Measurements from ENCODE around the gene QTRT2.

DNA sequence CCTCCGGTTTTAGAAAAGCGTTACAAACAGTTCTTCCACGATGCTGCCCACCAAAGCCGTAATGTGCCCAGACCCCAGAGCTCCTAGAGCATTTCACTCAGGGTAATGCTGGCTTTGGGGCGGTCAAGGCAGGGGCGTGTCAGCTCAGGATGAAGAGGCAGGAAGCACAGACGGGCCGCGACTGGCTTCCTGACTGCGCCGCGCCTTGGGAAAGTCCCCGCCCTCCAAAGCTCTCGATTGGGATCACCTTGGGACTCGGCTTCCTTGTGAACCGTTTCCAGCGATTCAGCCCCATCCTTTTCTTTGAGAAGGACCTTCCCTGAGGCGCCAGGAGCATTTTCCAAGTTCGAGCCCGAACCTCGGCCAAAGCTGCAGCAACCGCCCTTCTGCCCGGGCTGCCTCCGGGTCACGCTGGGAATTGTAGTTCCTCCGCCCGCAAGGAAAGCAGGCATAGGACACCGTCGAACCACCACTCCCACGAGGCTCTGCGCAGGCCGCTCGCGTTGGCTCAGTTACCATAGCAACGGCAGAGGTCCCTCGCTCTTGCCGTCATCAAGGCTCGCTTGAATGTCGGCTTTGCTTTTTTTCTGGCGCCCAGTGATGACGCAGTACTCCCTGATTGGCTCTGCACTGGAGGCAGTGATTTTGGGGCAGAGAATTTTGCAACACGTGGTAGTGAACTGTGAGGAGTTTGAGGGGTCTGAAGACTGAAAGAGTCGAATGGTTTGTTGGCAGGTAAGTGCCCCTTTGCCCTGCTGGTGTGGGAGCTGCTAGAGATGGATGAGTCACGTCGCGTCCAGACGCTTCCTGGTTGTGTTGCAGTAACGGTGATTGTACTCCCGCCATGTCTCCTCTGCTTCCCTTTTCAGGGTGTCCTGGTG is at the start of gene QTRT2, which contains the start of gene CCDC191:
- no peak for TF ChIP-seq EZH2 (IDR thresholded peaks at IDR 0.05; ENCODE audit: low read length, missing control alignments)
- TF ChIP-seq, protein P1, sequence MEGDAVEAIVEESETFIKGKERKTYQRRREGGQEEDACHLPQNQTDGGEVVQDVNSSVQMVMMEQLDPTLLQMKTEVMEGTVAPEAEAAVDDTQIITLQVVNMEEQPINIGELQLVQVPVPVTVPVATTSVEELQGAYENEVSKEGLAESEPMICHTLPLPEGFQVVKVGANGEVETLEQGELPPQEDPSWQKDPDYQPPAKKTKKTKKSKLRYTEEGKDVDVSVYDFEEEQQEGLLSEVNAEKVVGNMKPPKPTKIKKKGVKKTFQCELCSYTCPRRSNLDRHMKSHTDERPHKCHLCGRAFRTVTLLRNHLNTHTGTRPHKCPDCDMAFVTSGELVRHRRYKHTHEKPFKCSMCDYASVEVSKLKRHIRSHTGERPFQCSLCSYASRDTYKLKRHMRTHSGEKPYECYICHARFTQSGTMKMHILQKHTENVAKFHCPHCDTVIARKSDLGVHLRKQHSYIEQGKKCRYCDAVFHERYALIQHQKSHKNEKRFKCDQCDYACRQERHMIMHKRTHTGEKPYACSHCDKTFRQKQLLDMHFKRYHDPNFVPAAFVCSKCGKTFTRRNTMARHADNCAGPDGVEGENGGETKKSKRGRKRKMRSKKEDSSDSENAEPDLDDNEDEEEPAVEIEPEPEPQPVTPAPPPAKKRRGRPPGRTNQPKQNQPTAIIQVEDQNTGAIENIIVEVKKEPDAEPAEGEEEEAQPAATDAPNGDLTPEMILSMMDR (conservative IDR thresholded peaks at IDR 0.05 in 1 of 2, IDR thresholded peaks at IDR 0.05 in 1 of 2; ENCODE audit: low read depth in 1 of 2, low read length in 2 of 2), result no peak
